RWPE1 (cell line): ENCODE results near the gene DGKI.

Experiments used
- CTCF ChIA-PET: fragments of 350-600 bp; sonication (Branson Sonifier 250); formaldehyde crosslinking; extraction: SDS; loops from one replicate; lab custom pipeline; 2021; lab: Yijun Ruan, JAX
- POLR2A ChIA-PET: fragments of 400-600 bp; formaldehyde crosslinking; extraction: SDS; loops from one replicate; lab custom pipeline; 2020; ENCODE audit warnings: antibody characterized with exemption; ENCODE audit not compliant: low non-redundant PET; lab: Yijun Ruan, JAX
- DNase-seq: peaks from one replicate; pipeline ENCODE4 v3.0.0; 2012; ENCODE audit warnings: low spot score
- H3K27ac ChIP-seq: fragments of 450-650 bp; 2 replicates; pipeline ENCODE4 v1.5.1; 2017
- TF ChIP-seq, protein P1 (sequence below): fragments of 450-650 bp; conservative IDR thresholded peaks from 2 replicates; pipeline ENCODE4 v1.5.1; 2017; ENCODE audit warnings: low read depth, mild to moderate bottlenecking

Gene DGKI

DNA sequence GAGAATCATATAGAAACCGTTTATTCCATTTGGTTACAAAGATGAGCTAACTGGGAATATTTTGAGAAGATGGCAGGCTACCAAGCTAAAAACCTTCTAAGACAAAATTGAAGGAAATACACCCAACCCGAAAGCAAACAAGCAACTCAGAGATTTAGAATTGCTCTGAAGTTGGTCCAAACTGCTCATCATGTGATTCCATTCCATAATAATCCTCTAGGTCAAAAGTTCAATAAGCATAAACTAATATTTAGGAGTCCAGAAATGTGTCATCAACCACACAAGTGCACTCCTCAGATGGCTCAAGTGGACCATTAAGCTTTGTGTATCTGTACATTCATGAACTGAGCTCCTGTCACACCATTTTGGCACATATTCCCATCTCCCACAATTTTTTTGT lies 28.7 kb downstream of the DGKI start:
- DNase-seq, result no peak
- TF ChIP-seq, protein P1, sequence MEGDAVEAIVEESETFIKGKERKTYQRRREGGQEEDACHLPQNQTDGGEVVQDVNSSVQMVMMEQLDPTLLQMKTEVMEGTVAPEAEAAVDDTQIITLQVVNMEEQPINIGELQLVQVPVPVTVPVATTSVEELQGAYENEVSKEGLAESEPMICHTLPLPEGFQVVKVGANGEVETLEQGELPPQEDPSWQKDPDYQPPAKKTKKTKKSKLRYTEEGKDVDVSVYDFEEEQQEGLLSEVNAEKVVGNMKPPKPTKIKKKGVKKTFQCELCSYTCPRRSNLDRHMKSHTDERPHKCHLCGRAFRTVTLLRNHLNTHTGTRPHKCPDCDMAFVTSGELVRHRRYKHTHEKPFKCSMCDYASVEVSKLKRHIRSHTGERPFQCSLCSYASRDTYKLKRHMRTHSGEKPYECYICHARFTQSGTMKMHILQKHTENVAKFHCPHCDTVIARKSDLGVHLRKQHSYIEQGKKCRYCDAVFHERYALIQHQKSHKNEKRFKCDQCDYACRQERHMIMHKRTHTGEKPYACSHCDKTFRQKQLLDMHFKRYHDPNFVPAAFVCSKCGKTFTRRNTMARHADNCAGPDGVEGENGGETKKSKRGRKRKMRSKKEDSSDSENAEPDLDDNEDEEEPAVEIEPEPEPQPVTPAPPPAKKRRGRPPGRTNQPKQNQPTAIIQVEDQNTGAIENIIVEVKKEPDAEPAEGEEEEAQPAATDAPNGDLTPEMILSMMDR, result no peak
- CTCF ChIA-PET, result no interaction called here
- no peak overlapping the region for H3K27ac ChIP-seq
- POLR2A ChIA-PET, result no interaction called here

DNA sequence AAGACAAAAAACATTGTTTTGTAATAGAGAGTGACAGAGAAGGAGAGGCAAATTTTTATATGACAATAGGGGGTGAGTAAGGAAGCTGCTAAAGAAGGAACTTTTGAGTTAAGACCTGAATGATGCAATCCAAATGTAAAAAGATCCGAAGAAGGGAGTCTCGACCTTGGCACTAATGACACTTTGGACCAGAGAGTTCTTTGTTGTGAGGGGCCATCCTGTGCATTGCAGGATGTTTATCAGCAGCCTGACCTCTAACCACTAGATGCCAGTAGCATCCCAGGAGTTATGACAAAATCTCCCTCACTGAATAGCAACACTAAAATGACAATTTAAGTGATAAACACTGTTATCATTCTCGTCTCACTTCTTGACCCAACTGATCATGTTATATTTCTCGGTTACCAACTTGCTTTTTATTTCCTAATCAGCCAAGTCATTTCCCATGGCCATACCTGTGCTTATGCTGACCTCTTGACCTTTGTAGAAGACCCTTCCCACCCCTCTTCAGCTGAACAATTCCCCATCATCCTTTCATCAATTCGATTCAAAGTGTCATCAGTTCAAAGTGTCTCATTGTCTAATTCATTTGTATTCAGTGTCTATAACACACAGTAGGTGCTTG lies 30.0 kb downstream of the DGKI start:
- POLR2A ChIA-PET, result no interaction called here
- no peak for DNase-seq

DNA sequence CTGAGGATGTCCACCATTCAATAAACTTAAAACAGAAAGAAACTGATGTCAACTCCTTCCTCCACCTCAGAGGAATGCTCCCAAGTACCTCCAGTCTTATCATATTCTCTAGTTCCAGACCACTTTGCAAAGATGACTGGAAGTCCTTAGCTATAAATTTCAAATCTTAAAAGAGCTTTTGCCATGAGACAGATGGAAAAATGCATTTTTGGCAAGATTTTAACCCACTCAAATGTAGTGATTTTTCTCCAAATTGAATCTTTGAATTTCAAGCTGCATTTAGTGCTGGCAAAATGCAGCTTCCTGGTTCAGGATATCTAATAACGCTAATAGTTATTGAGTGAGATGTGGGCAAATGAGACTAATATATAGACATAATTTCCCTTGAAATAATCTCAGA lies 33.2 kb downstream of the DGKI start:
- TF ChIP-seq, protein P1, result no peak
- CTCF ChIA-PET, result no interaction called here
- H3K27ac ChIP-seq, result no peak overlapping the region
- DNase-seq, result no peak
- POLR2A ChIA-PET, result no interaction called here

More for the DNA sequence above, 30.0 kb downstream of the DGKI start:
- CTCF ChIA-PET, result interaction anchor here (0.6 kb wide), 2 partner anchors 79 to 1054 kb away, joined by 3 to 4 read pairs; no protein-coding TSS in a partner anchor
- TF ChIP-seq, protein P1, result no peak
- H3K27ac ChIP-seq, result no peak overlapping the region

DNA sequence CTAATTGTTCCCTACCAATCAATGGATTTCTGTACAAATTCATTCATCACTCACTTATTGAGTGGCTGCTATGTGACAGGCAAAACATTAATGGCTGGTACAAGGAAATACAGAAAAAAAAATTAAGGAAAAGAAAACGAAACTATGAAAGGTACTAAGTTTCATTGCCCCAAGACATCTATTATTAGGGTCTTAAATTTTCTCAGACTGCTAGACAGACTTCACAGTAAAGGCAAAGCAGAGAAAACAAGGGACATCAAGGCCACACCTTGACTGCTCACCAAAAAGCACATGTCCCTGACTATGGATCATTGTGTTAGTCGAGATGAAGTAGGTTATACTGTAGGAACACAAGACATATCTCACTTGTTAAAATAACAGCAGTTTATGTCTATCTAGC lies 36.5 kb downstream of the DGKI start:
- H3K27ac ChIP-seq, result no peak overlapping the region
- ChIA-PET CTCF (no interaction called here), POLR2A (no interaction called here)
- no peak for DNase-seq
- TF ChIP-seq, protein P1, result no peak

DNA sequence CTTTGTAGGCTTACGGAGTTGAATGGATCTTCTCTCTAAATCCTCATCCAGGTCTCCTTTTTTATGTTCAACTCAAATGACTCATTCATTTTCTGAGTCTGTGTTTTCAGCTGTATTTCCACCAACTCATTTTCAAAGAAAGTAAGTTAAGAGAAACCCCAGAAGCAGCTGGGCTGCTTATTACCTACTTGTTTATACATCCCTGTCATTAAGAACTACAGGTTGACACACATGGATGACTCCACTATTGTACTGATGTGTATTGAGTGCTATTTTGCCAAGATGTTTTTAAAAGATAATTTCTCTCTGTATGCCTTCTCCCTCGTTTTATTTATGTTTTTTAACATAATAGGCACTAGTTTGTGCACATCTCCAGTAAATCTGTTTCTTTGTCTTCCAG lies 41.9 kb downstream of the DGKI start:
- no peak for DNase-seq
- H3K27ac ChIP-seq, result no peak overlapping the region
- TF ChIP-seq, protein P1, result no peak
- ChIA-PET CTCF (no interaction called here), POLR2A (no interaction called here)

DNA sequence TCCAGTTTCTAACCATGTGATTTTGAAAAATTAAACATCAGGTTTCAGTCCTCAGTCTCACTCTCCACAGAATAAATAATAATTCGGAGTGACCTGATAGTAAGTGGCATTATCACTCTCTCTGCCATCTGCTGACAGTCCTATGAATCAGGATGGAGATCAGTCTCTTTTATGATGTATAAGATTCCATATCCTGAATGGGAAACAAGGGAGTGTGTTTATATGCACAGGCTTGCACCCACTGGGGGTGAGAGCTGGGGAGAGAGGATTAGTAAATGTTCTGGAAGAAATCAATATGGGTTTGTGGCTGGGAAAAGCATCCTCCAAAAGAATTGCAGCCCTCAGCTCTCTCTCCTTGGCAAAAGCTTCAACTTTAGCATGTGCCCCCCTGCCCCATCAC lies 45.3 kb downstream of the DGKI start:
- DNase-seq, result no peak
- no peak overlapping the region for H3K27ac ChIP-seq
- TF ChIP-seq, protein P1, result no peak
- CTCF ChIA-PET, result no interaction called here
- POLR2A ChIA-PET, result no interaction called here
